Right atrium auricular region (tissue), 2 donors: Measurements from ENCODE around the gene PPIP5K2. TPM values are rescaled to one million over a fixed set of nuclear protein-coding genes. Genes with fewer than 3 reads are reported as not detected.

ENCODE experiments used
- DNase-seq: peaks from one replicate; pipeline ENCODE4 v3.0.0-alpha.2; 2019; ENCODE audit warnings: low spot score
- H3K27ac ChIP-seq, 2 donors: fragments of 200-600 bp; sonication (generic); 1 replicate in 1 of 2; 2 replicates in 1 of 2; pipeline ENCODE4 v1.5.1; 2016 to 2019
- H3K27me3 ChIP-seq, 2 donors: fragments of 200-600 bp; sonication (generic); one replicate each; pipeline versions ENCODE4 v1.5.1 to v1.6.0; 2017 to 2019
- H3K36me3 ChIP-seq: fragments of 200-600 bp; sonication (generic); one replicate; pipeline ENCODE4 v1.5.1; 2016
- H3K4me1 ChIP-seq, 2 donors: fragments of 200-600 bp; sonication (generic); one replicate each; pipeline versions ENCODE4 v1.5.1 to v1.6.0; 2017 to 2019
- H3K4me3 ChIP-seq, 2 donors: fragments of 200-600 bp; sonication (generic); 1 replicate in 1 of 2; 2 replicates in 1 of 2; pipeline ENCODE4 v1.5.1; 2017 to 2019; ENCODE audit warnings: mild to moderate bottlenecking in 1 of 2, moderate library complexity in 1 of 2
- H3K9me3 ChIP-seq, 2 donors: fragments of 200-600 bp; sonication (generic); one replicate each; pipeline ENCODE4 v1.5.1; 2019
- total RNA-seq, 2 donors: library from RNA; depleted of rRNA; stranded (reverse); fragments of >200 nt; gene quantifications; one replicate each; pipeline ENCODE4 v1.1.0, GENCODE V29; 2016
- TF ChIP-seq, protein P1 (sequence below), 2 donors: fragments of 200-600 bp; sonication (generic); IDR thresholded peaks; one replicate each; pipeline ENCODE4 v1.5.1; 2019; ENCODE audit warnings: antibody characterized with exemption in 2 of 2

Gene PPIP5K2
- total RNA-seq, 2 donors from 2014 or later: 17.9 to 37.5 TPM

DNA sequence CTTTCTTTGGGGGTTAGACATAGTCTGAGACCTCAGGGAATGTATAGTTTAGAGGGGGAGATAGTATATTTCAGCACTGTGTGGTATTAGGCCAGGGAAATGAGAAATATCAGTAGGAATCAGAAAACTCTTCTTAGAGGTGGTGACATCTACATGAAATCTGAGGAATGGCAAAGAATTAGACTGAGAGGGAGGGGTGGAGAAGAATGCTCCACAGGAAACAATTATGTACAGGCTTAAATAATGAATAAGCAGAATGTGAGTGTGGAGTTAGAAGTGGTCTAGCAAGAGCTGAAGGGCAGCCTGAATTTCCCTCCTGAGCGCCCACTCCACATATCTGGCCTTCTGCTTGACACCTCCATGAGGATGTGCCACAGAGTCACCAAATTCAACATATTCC is 134.8 kb downstream of the PPIP5K2 start:
- Histone ChIP-seq H3K4me1 (peaks cover 0 to 5% of the 10 kb centered on the region in 2 donors), H3K9me3 (no peaks in the 10 kb centered on the region), H3K27ac (no peak overlapping the region), H3K36me3 (no peaks in the 10 kb centered on the region), H3K4me3 (no peak overlapping the region), H3K27me3 (no peaks in the 10 kb centered on the region)
- TF ChIP-seq, protein P1, sequence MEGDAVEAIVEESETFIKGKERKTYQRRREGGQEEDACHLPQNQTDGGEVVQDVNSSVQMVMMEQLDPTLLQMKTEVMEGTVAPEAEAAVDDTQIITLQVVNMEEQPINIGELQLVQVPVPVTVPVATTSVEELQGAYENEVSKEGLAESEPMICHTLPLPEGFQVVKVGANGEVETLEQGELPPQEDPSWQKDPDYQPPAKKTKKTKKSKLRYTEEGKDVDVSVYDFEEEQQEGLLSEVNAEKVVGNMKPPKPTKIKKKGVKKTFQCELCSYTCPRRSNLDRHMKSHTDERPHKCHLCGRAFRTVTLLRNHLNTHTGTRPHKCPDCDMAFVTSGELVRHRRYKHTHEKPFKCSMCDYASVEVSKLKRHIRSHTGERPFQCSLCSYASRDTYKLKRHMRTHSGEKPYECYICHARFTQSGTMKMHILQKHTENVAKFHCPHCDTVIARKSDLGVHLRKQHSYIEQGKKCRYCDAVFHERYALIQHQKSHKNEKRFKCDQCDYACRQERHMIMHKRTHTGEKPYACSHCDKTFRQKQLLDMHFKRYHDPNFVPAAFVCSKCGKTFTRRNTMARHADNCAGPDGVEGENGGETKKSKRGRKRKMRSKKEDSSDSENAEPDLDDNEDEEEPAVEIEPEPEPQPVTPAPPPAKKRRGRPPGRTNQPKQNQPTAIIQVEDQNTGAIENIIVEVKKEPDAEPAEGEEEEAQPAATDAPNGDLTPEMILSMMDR (IDR thresholded peaks at IDR 0.05): no peak
- no peak for DNase-seq

GRCh38 chr5:103255691-103256090 is 135.6 kb downstream of the PPIP5K2 start:
- DNase-seq: no peak
- Histone ChIP-seq H3K27me3 (no peaks in the 10 kb centered on the region), H3K27ac (no peak overlapping the region), H3K36me3 (no peaks in the 10 kb centered on the region), H3K9me3 (no peaks in the 10 kb centered on the region), H3K4me1 (peaks cover 0 to 10% of the 10 kb centered on the region in 2 donors), H3K4me3 (no peak overlapping the region)
- TF ChIP-seq, protein P1 (IDR thresholded peaks at IDR 0.05): no peak

DNA sequence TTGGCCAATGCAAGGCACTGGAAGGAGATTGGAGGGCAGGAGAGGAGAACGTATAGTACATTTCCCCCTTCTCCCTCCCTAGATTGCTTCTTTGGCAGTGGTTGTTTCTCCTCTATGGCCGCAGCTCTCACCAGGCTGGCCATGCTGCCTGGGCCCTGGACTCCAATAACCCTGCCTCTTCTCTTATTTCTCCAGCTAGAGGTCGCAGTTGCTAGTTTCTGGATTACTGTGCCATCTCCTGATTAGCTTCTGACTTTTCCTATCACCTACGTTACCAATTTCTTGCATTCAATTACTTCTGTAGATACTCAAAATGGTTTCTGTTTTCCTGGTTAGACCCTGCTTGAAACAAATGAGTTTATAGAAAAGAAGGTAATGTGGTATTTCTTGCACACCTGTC is 136.1 kb downstream of the PPIP5K2 start:
- no peak for DNase-seq
- Histone ChIP-seq H3K36me3 (no peaks in the 10 kb centered on the region), H3K4me3 (no peak overlapping the region), H3K4me1 (peaks cover 0 to 15% of the 10 kb centered on the region in 2 donors), H3K27ac (no peak overlapping the region), H3K27me3 (no peaks in the 10 kb centered on the region), H3K9me3 (no peaks in the 10 kb centered on the region)
- TF ChIP-seq, protein P1 (IDR thresholded peaks at IDR 0.05): peak in 1 of 2 donors; percentile 24

DNA sequence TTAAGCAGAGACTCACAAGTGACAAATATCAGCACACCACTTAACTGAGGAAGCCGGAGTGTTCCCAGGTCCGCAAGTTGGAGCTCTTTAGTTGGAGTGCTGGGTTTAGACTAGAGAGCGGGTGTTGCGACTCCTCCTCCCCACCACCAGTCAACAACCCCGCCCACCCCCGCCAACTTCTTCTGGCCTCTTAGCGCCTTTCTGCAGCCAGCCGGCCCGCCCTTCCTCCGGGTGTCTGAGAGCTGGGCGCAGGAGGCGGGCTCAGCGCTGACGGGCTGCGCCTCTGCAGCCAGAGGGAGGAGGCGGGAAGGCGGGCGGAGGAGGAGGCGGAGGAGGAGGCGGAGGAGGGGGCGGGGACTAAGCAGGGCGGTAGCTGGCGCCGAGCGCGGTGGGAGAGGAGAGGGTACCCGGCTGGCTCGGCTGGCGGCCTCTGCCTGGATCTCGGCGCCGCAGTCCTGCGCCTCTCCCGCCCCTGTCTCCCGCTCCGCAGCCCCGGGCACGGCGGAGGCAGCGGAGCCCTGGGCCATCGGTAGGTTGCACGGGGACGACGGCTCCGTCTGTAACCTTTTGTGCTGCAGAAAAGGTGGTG is 138.4 kb downstream of the PPIP5K2 start, which contains the start of gene MACIR:
Gene MACIR, plus strand, starts transcription at position 396 of the 589 bp plus-strand sequence. CDS start 17,157 bp downstream, outside the sequence.
- Histone ChIP-seq H3K36me3 (no peaks in the 10 kb centered on the region), H3K9me3 (no peaks in the 10 kb centered on the region), H3K4me3 (peak within 1 kb of the TSS; percentile 87 to 94), H3K4me1 (peaks cover 0 to 33% of the 10 kb centered on the region in 2 donors), H3K27me3 (no peaks in the 10 kb centered on the region), H3K27ac (peak within 1 kb of the TSS; percentile 88 to 91)
- TF ChIP-seq, protein P1 (IDR thresholded peaks at IDR 0.05): no peak
- DNase-seq: peak; percentile 95

GRCh38 chr5:103258957-103259704 is 139.0 kb downstream of the PPIP5K2 start:
- Histone ChIP-seq H3K27me3 (no peaks in the 10 kb centered on the region), H3K27ac (peak overlapping the region; percentile 88 to 91), H3K9me3 (no peaks in the 10 kb centered on the region), H3K4me3 (peak overlapping the region; percentile 87 to 94), H3K4me1 (peaks cover 0 to 35% of the 10 kb centered on the region in 2 donors), H3K36me3 (no peaks in the 10 kb centered on the region)
- TF ChIP-seq, protein P1 (IDR thresholded peaks at IDR 0.05): peak in 1 of 2 donors; percentile 21
- DNase-seq: no peak
